ENCODE measurements around the gene HDAC1. TPM values are rescaled to one million over a fixed set of nuclear protein-coding genes. Genes with fewer than 3 reads are reported as not detected.

HDAC1 gene
- total and polyA plus RNA-seq, 2 of the 13 experiments (the other 11 are each of a cell fraction or from before 2014, with no cell fraction given): 93.5 to 189 TPM

GRCh38 chr1:32351399-32352238, 59.7 kb downstream of the HDAC1 start (continued):
- TF ChIP-seq CSRNP1 (CRISPR knock-in tag; IDR thresholded peaks at IDR 0.05) (0 out of 2 replicates have a peak, but pooled peaks have one; percentile 21), KDM1A (CRISPR knock-in tag; IDR thresholded peaks at IDR 0.05) (no peak), ZNF234 (CRISPR knock-in tag; conservative IDR thresholded peaks at IDR 0.05) (no peak), NCOA5 (CRISPR knock-in tag; IDR thresholded peaks at IDR 0.05) (no peak), REL (CRISPR knock-in tag; conservative IDR thresholded peaks at IDR 0.05) (peak; percentile 27; the same call in 1 of the 2 replicates), ISL2 (CRISPR knock-in tag; IDR thresholded peaks at IDR 0.05) (peak; percentile 27; the same call in 1 of the 2 replicates), SP5 (CRISPR knock-in tag; IDR thresholded peaks at IDR 0.05; ENCODE audit: borderline replicate concordance, low read depth) (no peak), ZNF546 (CRISPR knock-in tag; conservative IDR thresholded peaks at IDR 0.05) (no peak; the same call in 1 of the 2 replicates), BORCS8-MEF2B (CRISPR knock-in tag; IDR thresholded peaks at IDR 0.05) (0 out of 2 replicates have a peak, but pooled peaks have one; percentile 15), TOPORS (CRISPR knock-in tag; IDR thresholded peaks at IDR 0.05) (peak; percentile 86), HMGXB3 (CRISPR knock-in tag; IDR thresholded peaks at IDR 0.05; ENCODE audit: borderline replicate concordance) (no peak), ZNF564 (CRISPR knock-in tag; IDR thresholded peaks at IDR 0.05) (no peak), RXRB (CRISPR knock-in tag; IDR thresholded peaks at IDR 0.05; ENCODE audit: borderline replicate concordance) (no peak; the same call in 1 of the 2 replicates), POLR2A (IDR thresholded peaks at IDR 0.05; ENCODE audit: insufficient read depth in 1 of 2, low read depth in 2 of 2, low read length in 2 of 2) (peak; percentile 78 to 82), ZNF441 (CRISPR knock-in tag; IDR thresholded peaks at IDR 0.05; ENCODE audit: borderline replicate concordance) (no peak), BRD4 (CRISPR knock-in tag; IDR thresholded peaks at IDR 0.05) (no peak; the same call in 1 of the 2 replicates), MLX (CRISPR knock-in tag; IDR thresholded peaks at IDR 0.05) (no peak), SOX5 (CRISPR knock-in tag; IDR thresholded peaks at IDR 0.05; ENCODE audit: borderline replicate concordance) (peak; percentile 35; the same call in 1 of the 2 replicates), XRCC5 (optimal IDR thresholded peaks at IDR 0.05; ENCODE audit: low read length) (peak; percentile 25), RBFOX2 (IDR thresholded peaks at IDR 0.05; ENCODE audit: low read depth, low read length) (peak; percentile 92), SKI (IDR thresholded peaks at IDR 0.05; ENCODE audit: partially characterized antibody) (peak; percentile 52), ZNF225 (CRISPR knock-in tag; IDR thresholded peaks at IDR 0.05) (no peak; the same call in 1 of the 2 replicates), ZBTB21 (CRISPR knock-in tag; IDR thresholded peaks at IDR 0.05) (no peak), ZSCAN20 (CRISPR knock-in tag; IDR thresholded peaks at IDR 0.05; ENCODE audit: borderline replicate concordance) (peak; percentile 61; the same call in 1 of the 2 replicates), ZNF746 (CRISPR knock-in tag; IDR thresholded peaks at IDR 0.05) (no peak; the same call in 1 of the 2 replicates)

Measured in HepG2 (cell line).